Heart left ventricle (tissue), 16 donors: ENCODE measurements around the gene SIN3B. TPM values are rescaled to one million over a fixed set of nuclear protein-coding genes. Genes with fewer than 3 reads are reported as not detected.

Source experiments
- ATAC-seq, 4 donors: fragments of 200-7000 bp; cut with Tn5 transposase; one replicate each; pipeline ENCODE4 v1.9.1; 2020 to 2022; ENCODE audit warnings: moderate library complexity in 4 of 4, mild to moderate bottlenecking in 3 of 4, moderate number of reproducible peaks in 1 of 4
- DNase-seq, 5 donors: peaks; one replicate each; pipeline ENCODE4 v3.0.0-alpha.2; 2020
- H3K27ac ChIP-seq, 12 donors: fragments of 200-600 bp; sonication (generic) in 4 of 12; one replicate each; pipeline versions ENCODE4 v1.5.0 to v1.8.0; 2016 to 2022; ENCODE audit warnings: mild to moderate bottlenecking in 2 of 12
- H3K27me3 ChIP-seq, 9 donors: fragments of 200-600 bp; sonication (generic) in 2 of 9; one replicate each; pipeline versions ENCODE4 v1.5.1 to v1.8.0; 2016 to 2022; ENCODE audit warnings: mild to moderate bottlenecking in 3 of 9
- H3K36me3 ChIP-seq, 9 donors: fragments of 200-600 bp; sonication (generic) in 2 of 9; one replicate each; pipeline versions ENCODE4 v1.5.0 to v1.8.0; 2018 to 2022; ENCODE audit warnings: mild to moderate bottlenecking in 2 of 9
- H3K4me1 ChIP-seq, 12 donors: fragments of 200-600 bp; sonication (generic) in 4 of 12; one replicate each; pipeline versions ENCODE4 v1.5.0 to v1.8.0; 2016 to 2022; ENCODE audit warnings: mild to moderate bottlenecking in 3 of 12
- H3K4me3 ChIP-seq, 12 donors: fragments of 200-600 bp; sonication (generic) in 4 of 12; one replicate each; pipeline versions ENCODE4 v1.5.0 to v1.8.0; 2017 to 2022; ENCODE audit warnings: mild to moderate bottlenecking in 9 of 12, moderate library complexity in 4 of 12
- H3K9me3 ChIP-seq, 12 donors: fragments of 200-600 bp; sonication (generic) in 4 of 12; one replicate each; pipeline versions ENCODE4 v1.5.0 to v1.8.0; 2016 to 2022; ENCODE audit warnings: mild to moderate bottlenecking in 1 of 12
- POLR2A ChIP-seq, 2 donors: fragments of 450-650 bp; IDR thresholded peaks; one replicate each; pipeline ENCODE4 v1.6.1; 2017; ENCODE audit warnings: antibody characterized with exemption in 2 of 2, mild to moderate bottlenecking in 2 of 2, moderate library complexity in 2 of 2
- WGBS, 4 donors: extraction: QIAGEN DNeasy Blood & Tissue Kit in 2 of 4; methylation state at CpG; one replicate each; pipeline versions ENCODE4 v1.1.5 to v1.1.7; 2013 to 2018; 5-methylcytosine and 5-hydroxymethylcytosine counted together
- intact Hi-C, 10 donors: fragments of 100-400 bp; cut with DNase I; formaldehyde crosslinking; loops; one replicate each; pipeline versions ENCODE4 v1.11.1 to v1.14.2; 2022
- polyA plus RNA-seq, 2 donors: library from polyadenylated mRNA; stranded (reverse); fragments of 200-250 nt; gene quantifications; one replicate each; pipeline ENCODE4 v1.2.3, GENCODE V29; 2013
- total RNA-seq, 9 donors: library from RNA; depleted of rRNA in 2 of 9; stranded (reverse); fragments of >200 nt in 2 of 9; fragmentation: NEBNext Ultra II Directional in 3 of 9; extraction: Animal tissue kit (Norgen Biotek cat#: 25700) in 3 of 9; gene quantifications; one replicate each; pipeline versions ENCODE4 v1.1.0 to v1.2.4, GENCODE V29; 2016 to 2023
- TF ChIP-seq, protein P1 (sequence below), 12 donors: fragments of 200-600 bp; sonication (generic) in 4 of 12; IDR thresholded peaks; one replicate each; pipeline versions ENCODE4 v1.5.0 to v1.8.0; 2018 to 2022; ENCODE audit warnings: antibody characterized with exemption in 12 of 12, mild to moderate bottlenecking in 5 of 12
- donor health status: ischemic (EF 13 %, LVEDD 7.1; RV severe dilation, severe dysfunction).
- donor health status: healthy with polysubstance abuse.
- donor health status: DM: no; HTN: yes; CAD: no.
- donor health status: DM: no; HTN: no; CAD: no.
- donor health status: ischemic (EF 25% LVEDD 6.9; RV normal size, moderate dysfunction).
- donor health status: ischemic (EF 25% LVEDD 5.7; RV mildly dilated, moderate dysfunction).
- donor health status: healthy.
- donor health status: DM: yes; HTN: yes; CAD: no.
- donor health status: ischemic (EF 35%, LVEDD 5.7; RV mildly dilated, moderate dysfunction).
- donor health status: nonischemic (EF 11% LVEDD 7.7; RV severe dilation, severe dysfunction).
- donor health status: DM: yes; HTN: yes; CAD: no.
- donor health status: PGD.
- donor health status: ischemic (EF 29% LVEDD 5.4; RV normal size, mild dysfunction).
- donor health status: nonischemic (EF 23%, LVEDD 6.1; RV moderate dilation, normal function).

Gene SIN3B
- total and polyA plus RNA-seq, 11 donors, result 15.2 to 36.6 (median 24.6) TPM

DNA sequence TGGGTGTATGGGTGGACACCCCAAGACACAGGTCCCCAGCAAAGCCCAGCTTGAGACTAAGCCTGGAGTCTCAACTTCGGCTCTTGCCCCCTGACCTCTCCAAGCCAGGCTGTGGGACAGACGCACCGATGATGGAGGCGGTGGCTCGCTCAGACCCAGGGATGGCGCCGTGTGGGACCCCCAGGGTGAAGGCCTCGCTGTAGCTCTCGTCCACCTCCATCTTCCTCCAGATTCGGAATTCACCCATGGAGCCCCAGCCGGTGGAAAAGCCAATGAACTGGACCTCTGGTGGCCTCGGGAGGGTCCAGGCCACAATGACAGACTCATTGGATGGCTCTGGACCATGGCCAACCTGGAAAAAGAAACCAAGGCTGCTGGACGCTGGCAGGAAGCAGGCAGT is 98.7 kb downstream of the SIN3B start:
- intact Hi-C loops, result no loop called here
- Histone ChIP-seq H3K27me3 (no peaks in the 10 kb centered on the region), H3K4me3 (no peak overlapping the region), H3K9me3 (peaks cover 0 to 36% (median 1%) of the 10 kb centered on the region in 12 donors), H3K4me1 (no peaks in the 10 kb centered on the region), H3K36me3 (peaks cover 0 to 3% (median 0%) of the 10 kb centered on the region in 9 donors), H3K27ac (no peak overlapping the region)
- no peak for ATAC-seq
- DNase-seq, result no peak
- WGBS, 4 donors, result 89 to 93% (median 92%) methylated on average over 5 to 13 of the region's 13 CpGs
- TF ChIP-seq POLR2A (IDR thresholded peaks at IDR 0.05), result no peak
- TF ChIP-seq, protein P1, sequence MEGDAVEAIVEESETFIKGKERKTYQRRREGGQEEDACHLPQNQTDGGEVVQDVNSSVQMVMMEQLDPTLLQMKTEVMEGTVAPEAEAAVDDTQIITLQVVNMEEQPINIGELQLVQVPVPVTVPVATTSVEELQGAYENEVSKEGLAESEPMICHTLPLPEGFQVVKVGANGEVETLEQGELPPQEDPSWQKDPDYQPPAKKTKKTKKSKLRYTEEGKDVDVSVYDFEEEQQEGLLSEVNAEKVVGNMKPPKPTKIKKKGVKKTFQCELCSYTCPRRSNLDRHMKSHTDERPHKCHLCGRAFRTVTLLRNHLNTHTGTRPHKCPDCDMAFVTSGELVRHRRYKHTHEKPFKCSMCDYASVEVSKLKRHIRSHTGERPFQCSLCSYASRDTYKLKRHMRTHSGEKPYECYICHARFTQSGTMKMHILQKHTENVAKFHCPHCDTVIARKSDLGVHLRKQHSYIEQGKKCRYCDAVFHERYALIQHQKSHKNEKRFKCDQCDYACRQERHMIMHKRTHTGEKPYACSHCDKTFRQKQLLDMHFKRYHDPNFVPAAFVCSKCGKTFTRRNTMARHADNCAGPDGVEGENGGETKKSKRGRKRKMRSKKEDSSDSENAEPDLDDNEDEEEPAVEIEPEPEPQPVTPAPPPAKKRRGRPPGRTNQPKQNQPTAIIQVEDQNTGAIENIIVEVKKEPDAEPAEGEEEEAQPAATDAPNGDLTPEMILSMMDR (IDR thresholded peaks at IDR 0.05), result no peak

DNA sequence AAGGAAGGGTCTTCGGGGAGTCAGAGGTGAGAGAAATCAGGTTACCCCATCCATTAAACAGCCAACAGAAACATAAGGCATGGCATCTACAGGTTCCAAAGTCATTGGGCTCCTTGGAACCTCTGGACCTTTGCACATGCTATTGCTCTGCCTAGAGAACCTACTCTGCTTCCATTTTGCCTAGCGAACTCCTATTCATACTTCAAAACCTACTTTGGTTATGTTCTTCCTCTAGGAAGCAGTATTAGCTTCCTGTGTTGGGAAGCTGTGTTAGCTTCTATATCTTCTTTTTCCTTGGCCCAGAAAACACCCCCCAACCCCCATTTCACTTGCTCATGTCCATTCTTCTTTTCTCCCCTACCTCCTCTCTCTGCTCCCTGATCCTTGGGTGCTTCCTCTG is 99.2 kb downstream of the SIN3B start:
- H3K4me1 ChIP-seq, result no peaks in the 10 kb centered on the region
- no peaks in the 10 kb centered on the region for H3K27me3 ChIP-seq
- no peak for ATAC-seq
- TF ChIP-seq, protein P1 (IDR thresholded peaks at IDR 0.05), result no peak
- TF ChIP-seq POLR2A (IDR thresholded peaks at IDR 0.05), result no peak
- 96 to 98% (median 97%) methylated on average over 2 of the region's 2 CpGs for WGBS, 4 donors
- H3K4me3 ChIP-seq, result no peak overlapping the region
- no peak for DNase-seq
- no peaks in the 10 kb centered on the region for H3K36me3 ChIP-seq
- H3K9me3 ChIP-seq, result peaks cover 0 to 41% (median 3%) of the 10 kb centered on the region in 12 donors
- intact Hi-C loops, result no loop called here
- no peak overlapping the region for H3K27ac ChIP-seq

DNA sequence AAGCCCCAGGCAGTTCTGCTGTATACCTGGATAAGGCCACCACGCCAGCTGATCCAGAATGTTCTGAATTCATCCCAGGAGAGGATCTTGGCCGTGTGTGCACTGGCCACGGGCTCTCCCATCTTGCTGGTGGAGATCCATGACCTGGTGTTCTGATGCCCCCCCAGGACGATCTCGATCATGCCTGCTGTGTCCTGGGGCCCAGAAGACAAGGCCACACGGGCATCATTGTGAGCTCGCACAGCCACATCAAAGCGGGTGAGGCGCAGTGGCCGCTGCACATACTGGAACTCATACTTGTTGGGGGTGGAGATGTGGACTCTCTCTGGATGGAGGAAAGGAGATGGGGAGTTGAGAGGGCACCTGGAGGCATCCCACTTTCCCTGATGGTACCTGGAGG is 99.7 kb downstream of the SIN3B start:
- H3K4me1 ChIP-seq, result no peaks in the 10 kb centered on the region
- no peak overlapping the region for H3K27ac ChIP-seq
- intact Hi-C loops, result no loop called here
- ATAC-seq, result no peak
- DNase-seq, result no peak
- no peaks in the 10 kb centered on the region for H3K36me3 ChIP-seq
- no peaks in the 10 kb centered on the region for H3K27me3 ChIP-seq
- peaks cover 0 to 47% (median 5%) of the 10 kb centered on the region in 12 donors for H3K9me3 ChIP-seq
- TF ChIP-seq, protein P1 (IDR thresholded peaks at IDR 0.05), result no peak
- no peak for TF ChIP-seq POLR2A (IDR thresholded peaks at IDR 0.05)
- no peak overlapping the region for H3K4me3 ChIP-seq
- 94 to 97% (median 95%) methylated on average over 9 to 10 of the region's 10 CpGs for WGBS, 4 donors

Other genes with a start within 250 kb of the SIN3B start
- gene MED26, start 201.2 kb upstream of the SIN3B start, total RNA-seq, result 1 to 10 TPM; 3.6 to 7.5 (median 4.6) TPM
- gene MED26, start 201.2 kb upstream of the SIN3B start, polyA plus RNA-seq, result 1 to 10 TPM; 4.3 to 5.6 TPM
- 10 to 100 TPM; 27.1 to 52.6 (median 45.2) TPM for gene SMIM7, start 169.3 kb upstream of the SIN3B start, total RNA-seq
- 10 to 100 TPM; 44.6 to 73.1 TPM for gene SMIM7, start 169.3 kb upstream of the SIN3B start, polyA plus RNA-seq
- 10 to 100 TPM; 13.7 to 37.3 (median 27.2) TPM for gene TMEM38A, start 168.3 kb upstream of the SIN3B start, total RNA-seq
- gene TMEM38A, start 168.3 kb upstream of the SIN3B start, polyA plus RNA-seq, result 10 to 100 TPM; 26.6 to 47.4 TPM
- gene NWD1, start 109.6 kb upstream of the SIN3B start, total RNA-seq, result under 1 TPM in 2 of 9 donors, not detected in 7; 0.04 to 0.05 TPM
- gene NWD1, start 109.6 kb upstream of the SIN3B start, polyA plus RNA-seq, result under 1 TPM; 0.03 to 0.04 TPM
- 1 to 10 TPM in 5 of 9 donors, under 1 TPM in 4; 0.12 to 4.1 (median 1.2) TPM for gene F2RL3, start 59.6 kb downstream of the SIN3B start, total RNA-seq
- 1 to 10 TPM; 1.1 to 4.6 TPM for gene F2RL3, start 59.6 kb downstream of the SIN3B start, polyA plus RNA-seq
- 10 to 100 TPM in 7 of 9 donors, 1 to 10 TPM in 2; 5.2 to 49.5 (median 16.9) TPM for gene CPAMD8, start 197.4 kb downstream of the SIN3B start, total RNA-seq
- gene CPAMD8, start 197.4 kb downstream of the SIN3B start, polyA plus RNA-seq, result 10 to 100 TPM in 1 of 2 donors, 1 to 10 TPM in 1; 9.6 to 36.3 TPM
- 1 to 10 TPM; 2.1 to 9.2 (median 4.7) TPM for gene HAUS8, start 246.1 kb downstream of the SIN3B start, total RNA-seq
- 1 to 10 TPM; 4.2 to 5.1 TPM for gene HAUS8, start 246.1 kb downstream of the SIN3B start, polyA plus RNA-seq
- 10 to 100 TPM; 24.2 to 89.4 (median 31.3) TPM for gene MYO9B, start 246.4 kb downstream of the SIN3B start, total RNA-seq
- 10 to 100 TPM; 26.9 to 39.6 TPM for gene MYO9B, start 246.4 kb downstream of the SIN3B start, polyA plus RNA-seq